K562 (cell line): Measurements from ENCODE around the gene RNF123. TPM values are rescaled to one million over a fixed set of nuclear protein-coding genes. Genes with fewer than 3 reads are reported as not detected.

Experiments used
- ATAC-seq: fragments of 200-7000 bp; cut with Tn5 transposase; 3 replicates; pipeline ENCODE4 v1.9.1; 2020; ENCODE audit warnings: moderate library complexity
- BruUV-seq: library from RNA; stranded (reverse); fragments of 400-500 nt; replicated peaks from 2 replicates; lab custom pipeline; 2021; lab: Mats Ljungman, UMichigan
- CTCF ChIA-PET: fragments of 300-600 bp; formaldehyde crosslinking; extraction: SDS; loops from one replicate; lab custom pipeline; 2021; ENCODE audit warnings: low intra/inter-chr PET ratio; lab: Yijun Ruan, JAX
- POLR2A ChIA-PET: fragments of 300-600, 350-650 bp; sonication (Branson Sonifier 250); formaldehyde crosslinking; extraction: SDS; loops from one replicate; lab custom pipeline; 2021; ENCODE audit warnings: antibody characterized with exemption, inconsistent platforms; lab: Yijun Ruan, JAX
- DNase-seq, 4 experiments: peaks; one replicate each; pipeline versions ENCODE4 v3.0.0 to v3.0.0-alpha.2; 2011 to 2018; ENCODE audit warnings: low spot score in 3 of 4, mixed read lengths in 3 of 4; ENCODE audit errors: extremely low read depth in 1 of 4
- FAIRE-seq: peaks from 2 replicates; lab custom pipeline; 2011; peaks lifted over from hg19 to GRCh38; lab: Jason Lieb, UNC
- H2AFZ ChIP-seq: 2 replicates; pipeline ENCODE4 v1.6.0; 2011; ENCODE audit warnings: low read depth, low read length, control low read depth, inconsistent platforms
- H3K27ac ChIP-seq: fragments of 200-600 bp; 3 replicates; pipeline ENCODE4 v1.8.0; 2011; ENCODE audit warnings: low read depth, mild to moderate bottlenecking, control low read depth, inconsistent platforms, low read length, moderate library complexity, mixed read lengths; ENCODE audit errors: extremely low read depth
- H3K27me3 ChIP-seq, 2 experiments: fragments of 300-600 bp in 1 of 2; 2 replicates in 1 of 2; 3 replicates in 1 of 2; pipeline versions ENCODE4 v1.6.0 to v1.8.0; 2011; ENCODE audit warnings: inconsistent platforms in 2 of 2, low read length in 2 of 2, mild to moderate bottlenecking in 1 of 2, mixed read lengths in 1 of 2, moderate library complexity in 1 of 2; ENCODE audit not compliant: control insufficient read depth in 2 of 2, insufficient read depth in 2 of 2
- H3K36me3 ChIP-seq: fragments of 300-600 bp; 3 replicates; pipeline ENCODE4 v1.8.0; 2011; ENCODE audit warnings: mild to moderate bottlenecking, low read length, inconsistent platforms; ENCODE audit not compliant: control insufficient read depth, insufficient read depth
- H3K4me1 ChIP-seq, 2 experiments: fragments of 200-600 bp in 1 of 2; replicated peaks in 1 of 2; 2 replicates in 1 of 2; 3 replicates in 1 of 2; pipeline versions ENCODE4 v1.5.1 to v1.8.0; 2011; ENCODE audit warnings: inconsistent platforms in 2 of 2, low read length in 2 of 2, mild to moderate bottlenecking in 1 of 2, mixed read lengths in 1 of 2, moderate library complexity in 1 of 2; ENCODE audit not compliant: control insufficient read depth in 2 of 2, insufficient read depth in 2 of 2
- H3K4me2 ChIP-seq: 2 replicates; pipeline ENCODE4 v1.6.1; 2011; ENCODE audit warnings: low read length, control low read depth, inconsistent platforms, mixed read lengths; ENCODE audit not compliant: insufficient read depth
- H3K4me3 ChIP-seq: fragments of 200-600 bp; sonication (generic), shearing (Covaris generic); 2 replicates; pipeline ENCODE4 v1.5.1; 2016; ENCODE audit warnings: control low read depth, inconsistent platforms
- H3K79me2 ChIP-seq: fragments of 200-600 bp; 3 replicates; pipeline ENCODE4 v1.8.0; 2011; ENCODE audit warnings: low read length, inconsistent platforms; ENCODE audit not compliant: control insufficient read depth, insufficient read depth
- H3K9ac ChIP-seq, 2 experiments: 2 replicates each; pipeline versions ENCODE4 v1.6.0 to v1.6.1; 2011; ENCODE audit warnings: low read depth in 2 of 2, low read length in 2 of 2, control low read depth in 1 of 2, inconsistent platforms in 1 of 2, mild to moderate bottlenecking in 1 of 2, mixed read lengths in 1 of 2; ENCODE audit not compliant: insufficient read depth in 1 of 2
- H3K9me1 ChIP-seq: one replicate; pipeline ENCODE4 v1.6.0; 2011; ENCODE audit warnings: inconsistent platforms, mild to moderate bottlenecking, low read length, moderate library complexity; ENCODE audit not compliant: control insufficient read depth, insufficient read depth
- H3K9me3 ChIP-seq: replicated peaks from 2 replicates; pipeline ENCODE4 v1.5.1; 2011; ENCODE audit warnings: low read depth, low read length, inconsistent platforms; ENCODE audit not compliant: control insufficient read depth, insufficient read depth
- H4K20me1 ChIP-seq: replicated peaks from 2 replicates; pipeline ENCODE4 v1.6.1; 2011; ENCODE audit warnings: low read length, inconsistent platforms, mixed read lengths; ENCODE audit not compliant: control insufficient read depth, insufficient read depth
- FOXM1 ChIP-seq, 2 experiments: fragments of 450-650 bp in 1 of 2; sonication (generic) in 1 of 2; formaldehyde crosslinking in 1 of 2; IDR thresholded peaks; 2 replicates each; pipeline versions ENCODE4 v1.6.1 to v1.9.0; 2017 to 2022; ENCODE audit warnings: low read depth in 2 of 2, mild to moderate bottlenecking in 2 of 2, missing genetic modification reagents in 1 of 2, moderate library complexity in 1 of 2
- KLF10 ChIP-seq: fragments of 250-450 bp; sonication (Bioruptor Pico); IDR thresholded peaks from 2 replicates; pipeline ENCODE4 v1.6.1; 2021; ENCODE audit warnings: matching md5 sums
- L3MBTL2 ChIP-seq: fragments of 450-650 bp; IDR thresholded peaks from 2 replicates; pipeline ENCODE4 v1.6.1; 2016; ENCODE audit warnings: mild to moderate bottlenecking, moderate library complexity
- LCOR ChIP-seq: sonication (generic); formaldehyde crosslinking; IDR thresholded peaks from 2 replicates; pipeline ENCODE4 v1.8.0; 2022; ENCODE audit warnings: mild to moderate bottlenecking, missing genetic modification reagents
- MYNN ChIP-seq, 2 experiments: sonication (generic); formaldehyde crosslinking in 1 of 2; IDR thresholded peaks; 2 replicates each; pipeline versions ENCODE4 v1.5.0 to v1.6.1; 2016 to 2020; ENCODE audit warnings: antibody characterized with exemption in 1 of 2, missing genetic modification reagents in 1 of 2
- NCOA6 ChIP-seq: fragments of 450-650 bp; IDR thresholded peaks from 2 replicates; pipeline ENCODE4 v1.6.1; 2017; ENCODE audit warnings: mild to moderate bottlenecking
- OTX1 ChIP-seq: fragments of 450-650 bp; formaldehyde crosslinking; IDR thresholded peaks from 2 replicates; pipeline ENCODE4 v1.4.0; 2022; ENCODE audit warnings: mild to moderate bottlenecking
- PRMT5 ChIP-seq: sonication (generic); formaldehyde crosslinking; IDR thresholded peaks from 2 replicates; pipeline ENCODE4 v1.5.0; 2020; ENCODE audit warnings: missing genetic modification reagents
- RB1 ChIP-seq: fragments of 450-650 bp; IDR thresholded peaks from 2 replicates; pipeline ENCODE4 v1.6.1; 2017; ENCODE audit warnings: low read depth, mild to moderate bottlenecking
- RCOR1 ChIP-seq, 2 experiments: IDR thresholded peaks; 2 replicates each; pipeline ENCODE4 v1.6.1; 2012; ENCODE audit warnings: low read depth in 2 of 2, low read length in 2 of 2, borderline replicate concordance in 1 of 2, improper control_type of control experiment in 1 of 2
- SPI1 ChIP-seq: IDR thresholded peaks from 2 replicates; pipeline ENCODE4 v1.6.1; 2011; ENCODE audit warnings: low read depth, low read length, control low read depth, borderline replicate concordance
- ZNF133 ChIP-seq: fragments of 250-450 bp; sonication (Bioruptor Pico); IDR thresholded peaks from 2 replicates; pipeline ENCODE4 v1.4.0; 2020; ENCODE audit warnings: mild to moderate bottlenecking
- ZNF217 ChIP-seq: sonication (generic); formaldehyde crosslinking; IDR thresholded peaks from 2 replicates; pipeline ENCODE4 v1.8.0; 2022; ENCODE audit warnings: mild to moderate bottlenecking, missing genetic modification reagents
- ZNF445 ChIP-seq: fragments of 250-450 bp; sonication (Bioruptor Pico); IDR thresholded peaks from 2 replicates; pipeline ENCODE4 v1.4.0; 2020; ENCODE audit warnings: low read depth, mild to moderate bottlenecking, moderate library complexity
- ZNF699 ChIP-seq: fragments of 250-450 bp; sonication (Bioruptor Pico); IDR thresholded peaks from 2 replicates; pipeline ENCODE4 v1.8.0; 2021; ENCODE audit warnings: mild to moderate bottlenecking, moderate library complexity; ENCODE audit not compliant: insufficient replicate concordance
- WGBS: fragments of 100-300 bp; shearing (Covaris generic); methylation state at CpG from one replicate; pipeline ENCODE4 v1.1.6; 2016; ENCODE audit warnings: low coverage, mixed read lengths; ENCODE audit not compliant: insufficient coverage; ENCODE audit errors: missing lambda C conversion rate; 5-methylcytosine and 5-hydroxymethylcytosine counted together
- in situ Hi-C: fragments of 300-500 bp; cut with MboI; formaldehyde crosslinking; loops from 4 replicates; pipeline ENCODE4 v1.15.0; 2018; ENCODE audit warnings: inconsistent platforms, mixed read lengths
- intact Hi-C: fragments of 100-400 bp; cut with micrococcal nuclease; formaldehyde crosslinking; loops from 2 replicates; pipeline ENCODE4 v1.14.2; 2022
- polyA plus RNA-seq, 8 experiments: library from polyadenylated mRNA; depleted of rRNA in 4 of 8; stranded (reverse) in 5 of 8; unstranded in 3 of 8; fragments of >200 nt; fragmentation: Nextera tagmentation in 2 of 8; fragmentation: Illumina TruSeq in 1 of 8; extraction: Ambion mirVana in 2 of 8; extraction: Trizol in 1 of 8; gene quantifications; 2 replicates each; pipeline versions ENCODE4 v1.2.1 to v1.2.3, GENCODE V29; 2011 to 2014; ENCODE audit warnings: inconsistent platforms in 1 of 8, missing spikeins in 1 of 8
- total RNA-seq, 7 experiments: library from RNA; depleted of rRNA in 6 of 7; stranded (reverse); fragments of >200 nt in 6 of 7; fragmentation: Illumina TruSeq in 2 of 7; extraction: Trizol in 2 of 7; gene quantifications; 2 replicates each; pipeline versions ENCODE4 v1.2.1 to v1.2.3, GENCODE V29; 2011 to 2021; ENCODE audit warnings: low replicate concordance in 1 of 7
- TF ChIP-seq, protein P1 (sequence below): IDR thresholded peaks from 2 replicates; pipeline ENCODE4 v1.6.1; 2011; ENCODE audit not compliant: insufficient read length; ENCODE audit errors: extremely low read depth
- TF ChIP-seq, protein P2 (sequence below): sonication (generic); formaldehyde crosslinking; IDR thresholded peaks from 2 replicates; pipeline ENCODE4 v1.8.1; 2023; ENCODE audit warnings: mild to moderate bottlenecking, missing genetic modification reagents
- TF ChIP-seq, protein P3 (sequence below): fragments of 250-450 bp; sonication (Bioruptor Pico); IDR thresholded peaks from 2 replicates; pipeline ENCODE4 v1.8.0; 2022; ENCODE audit warnings: moderate library complexity, mild to moderate bottlenecking, inconsistent platforms

The RNF123 gene
- total and polyA plus RNA-seq, 9 of the 15 experiments (the other 6 are each of a cell fraction or from before 2014, with no cell fraction given) = 8.7 to 53.1 (median 17.5) TPM

DNA sequence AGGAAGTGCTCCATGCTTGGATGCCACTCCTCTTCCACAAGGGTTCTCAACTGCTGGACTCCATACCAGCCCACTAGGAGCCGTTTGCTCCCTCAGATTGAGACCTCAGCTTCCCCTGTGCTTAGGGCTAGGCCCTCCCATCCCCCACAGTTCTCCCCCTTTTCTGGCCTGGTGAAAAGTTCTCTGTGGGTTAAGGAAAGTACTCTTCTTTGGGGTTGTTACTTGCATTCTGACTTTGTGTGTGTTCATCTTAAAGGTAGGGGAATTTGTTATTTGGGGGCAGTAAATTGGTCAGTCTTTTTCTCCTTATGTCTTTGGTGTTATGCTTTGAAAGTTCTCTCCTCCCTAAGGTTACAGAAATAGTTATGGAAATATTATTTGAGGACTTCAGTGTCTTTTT lies 39.2 kb upstream of the RNF123 start (continued):
- TF ChIP-seq FOXM1 (IDR thresholded peaks at IDR 0.05; ENCODE audit: low read depth) (no peak), FOXM1 (CRISPR knock-in tag; IDR thresholded peaks at IDR 0.05; ENCODE audit: low read depth) (no peak), NCOA6 (no peak), SPI1 (no peak), ZNF133 (CRISPR knock-in tag) (no peak), LCOR (no peak), ZNF699 (CRISPR knock-in tag) (no peak)

DNA sequence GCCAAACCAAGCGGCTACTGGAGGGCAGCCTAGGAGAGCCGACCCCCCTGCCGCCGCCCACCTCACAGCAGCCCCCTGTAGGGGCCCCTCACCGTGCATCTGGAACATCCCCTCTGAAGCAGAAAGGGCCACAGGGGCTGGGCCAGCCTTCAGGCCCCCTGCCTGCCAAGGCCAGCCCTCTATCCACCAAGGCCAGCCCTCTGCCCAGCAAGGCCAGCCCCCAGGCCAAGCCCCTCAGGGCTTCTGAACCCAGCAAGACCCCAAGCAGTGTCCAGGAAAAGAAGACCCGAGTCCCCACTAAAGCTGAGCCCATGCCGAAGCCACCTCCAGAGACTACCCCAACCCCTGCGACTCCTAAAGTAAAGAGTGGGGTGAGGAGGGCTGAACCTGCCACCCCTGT lies 38.7 kb upstream of the RNF123 start:
- BruUV-seq = no TSS peak
- Histone ChIP-seq H3K4me3 (no peak overlapping the region), H3K27me3 (no peaks in the 10 kb centered on the region), H3K9me3 (no peaks in the 10 kb centered on the region), H2AFZ (no peak overlapping the region), H3K9ac (no peak overlapping the region), H3K27ac (no peak overlapping the region), H3K4me1 (peaks cover 3 to 28% of the 10 kb centered on the region in 2 experiments; a peak in 3 of 5 replicates), H4K20me1 (no peaks in the 10 kb centered on the region), H3K36me3 (no peaks in the 10 kb centered on the region), H3K4me2 (no peak overlapping the region), H3K9me1 (no peaks in the 10 kb centered on the region), H3K79me2 (no peaks in the 10 kb centered on the region)
- POLR2A ChIA-PET = no interaction called here
- intact Hi-C loops = no loop called here
- FAIRE-seq (no peak), ATAC-seq (no peak), DNase-seq (no peak)
- CTCF ChIA-PET = no interaction called here
- WGBS = 40% methylated on average over 2 of the region's 8 CpGs
- in situ Hi-C loops = no loop called here
- TF ChIP-seq L3MBTL2 (no peak), PRMT5 (no peak), ZNF445 (CRISPR knock-in tag) (no peak), ZNF217 (CRISPR knock-in tag) (no peak), KLF10 (CRISPR knock-in tag) (no peak), OTX1 (no peak), RB1 (no peak), RCOR1 (IDR thresholded peaks at IDR 0.05; ENCODE audit: borderline replicate concordance in 1 of 2, low read depth in 2 of 2, low read length in 2 of 2) (no peak), MYNN (IDR thresholded peaks at IDR 0.05) (no peak), MYNN (CRISPR knock-in tag; IDR thresholded peaks at IDR 0.05) (no peak)
- TF ChIP-seq, protein P1, sequence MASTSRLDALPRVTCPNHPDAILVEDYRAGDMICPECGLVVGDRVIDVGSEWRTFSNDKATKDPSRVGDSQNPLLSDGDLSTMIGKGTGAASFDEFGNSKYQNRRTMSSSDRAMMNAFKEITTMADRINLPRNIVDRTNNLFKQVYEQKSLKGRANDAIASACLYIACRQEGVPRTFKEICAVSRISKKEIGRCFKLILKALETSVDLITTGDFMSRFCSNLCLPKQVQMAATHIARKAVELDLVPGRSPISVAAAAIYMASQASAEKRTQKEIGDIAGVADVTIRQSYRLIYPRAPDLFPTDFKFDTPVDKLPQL = no peak
- TF ChIP-seq, protein P2, sequence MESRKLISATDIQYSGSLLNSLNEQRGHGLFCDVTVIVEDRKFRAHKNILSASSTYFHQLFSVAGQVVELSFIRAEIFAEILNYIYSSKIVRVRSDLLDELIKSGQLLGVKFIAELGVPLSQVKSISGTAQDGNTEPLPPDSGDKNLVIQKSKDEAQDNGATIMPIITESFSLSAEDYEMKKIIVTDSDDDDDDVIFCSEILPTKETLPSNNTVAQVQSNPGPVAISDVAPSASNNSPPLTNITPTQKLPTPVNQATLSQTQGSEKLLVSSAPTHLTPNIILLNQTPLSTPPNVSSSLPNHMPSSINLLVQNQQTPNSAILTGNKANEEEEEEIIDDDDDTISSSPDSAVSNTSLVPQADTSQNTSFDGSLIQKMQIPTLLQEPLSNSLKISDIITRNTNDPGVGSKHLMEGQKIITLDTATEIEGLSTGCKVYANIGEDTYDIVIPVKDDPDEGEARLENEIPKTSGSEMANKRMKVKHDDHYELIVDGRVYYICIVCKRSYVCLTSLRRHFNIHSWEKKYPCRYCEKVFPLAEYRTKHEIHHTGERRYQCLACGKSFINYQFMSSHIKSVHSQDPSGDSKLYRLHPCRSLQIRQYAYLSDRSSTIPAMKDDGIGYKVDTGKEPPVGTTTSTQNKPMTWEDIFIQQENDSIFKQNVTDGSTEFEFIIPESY (CRISPR knock-in tag) = no peak
- TF ChIP-seq, protein P3, sequence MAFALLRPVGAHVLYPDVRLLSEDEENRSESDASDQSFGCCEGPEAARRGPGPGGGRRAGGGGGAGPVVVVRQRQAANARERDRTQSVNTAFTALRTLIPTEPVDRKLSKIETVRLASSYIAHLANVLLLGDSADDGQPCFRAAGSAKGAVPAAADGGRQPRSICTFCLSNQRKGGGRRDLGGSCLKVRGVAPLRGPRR (CRISPR knock-in tag) = no peak
